GM23338 (cell line): ENCODE measurements around the gene ERGIC2. TPM values are rescaled to one million over a fixed set of nuclear protein-coding genes. Genes with fewer than 3 reads are reported as not detected.

ENCODE experiments used
- ATAC-seq: fragments of 200-7000 bp; cut with Tn5 transposase; 3 replicates; pipeline ENCODE4 v1.9.1; 2020
- DNase-seq: peaks from one replicate; pipeline ENCODE4 v3.0.0-alpha.2; 2015; ENCODE audit warnings: low spot score
- H2AFZ ChIP-seq: fragments of 200-600 bp; sonication (generic); 2 replicates; pipeline ENCODE4 v1.8.0; 2016; ENCODE audit warnings: antibody characterized with exemption, mild to moderate bottlenecking, moderate library complexity
- H3F3A ChIP-seq: fragments of 200-600 bp; sonication (generic); replicated peaks from 2 replicates; pipeline ENCODE4 v1.8.0; 2017; ENCODE audit warnings: antibody characterized with exemption, mixed run types, low read depth
- H3K27ac ChIP-seq: fragments of 200-600 bp; sonication (generic); 2 replicates; pipeline ENCODE4 v1.6.1; 2016; ENCODE audit warnings: low read depth
- H3K27me3 ChIP-seq: fragments of 200-600 bp; sonication (generic); 2 replicates; pipeline ENCODE4 v1.8.0; 2016; ENCODE audit warnings: mild to moderate bottlenecking, mixed run types, moderate library complexity; ENCODE audit not compliant: insufficient read depth
- H3K36me3 ChIP-seq: fragments of 200-600 bp; sonication (generic); 2 replicates; pipeline ENCODE4 v1.8.0; 2016; ENCODE audit warnings: mild to moderate bottlenecking; ENCODE audit not compliant: insufficient read depth
- H3K4me1 ChIP-seq: fragments of 200-600 bp; sonication (generic); 2 replicates; pipeline ENCODE4 v1.8.0; 2016; ENCODE audit warnings: mild to moderate bottlenecking, moderate library complexity; ENCODE audit not compliant: insufficient read depth
- H3K4me2 ChIP-seq: fragments of 200-600 bp; sonication (generic); 2 replicates; pipeline ENCODE4 v1.7.1; 2017; ENCODE audit warnings: mixed run types
- H3K4me3 ChIP-seq: fragments of 200-600 bp; sonication (generic); 2 replicates; pipeline ENCODE4 v1.6.1; 2016; ENCODE audit warnings: mixed run types
- H3K79me2 ChIP-seq: fragments of 200-600 bp; sonication (generic); replicated peaks from 2 replicates; pipeline ENCODE4 v1.8.0; 2017; ENCODE audit warnings: mild to moderate bottlenecking; ENCODE audit not compliant: insufficient read depth
- H3K9me2 ChIP-seq: fragments of 200-600 bp; sonication (generic); 2 replicates; pipeline ENCODE4 v1.8.0; 2017; ENCODE audit not compliant: insufficient read depth
- H4K20me1 ChIP-seq: fragments of 200-600 bp; sonication (generic); replicated peaks from 2 replicates; pipeline ENCODE4 v1.8.0; 2017; ENCODE audit warnings: mild to moderate bottlenecking; ENCODE audit not compliant: insufficient read depth
- H3K27ac Mint-ChIP-seq: 2 replicates; pipeline ENCODE4 v1.8.0; 2020; ENCODE audit warnings: inconsistent platforms, mild to moderate bottlenecking, moderate library complexity, mixed read lengths
- H3K27me3 Mint-ChIP-seq: 3 replicates; pipeline ENCODE4 v1.8.0; 2022; ENCODE audit warnings: low read depth, mild to moderate bottlenecking, moderate library complexity, mixed read lengths, inconsistent platforms; ENCODE audit not compliant: insufficient read depth, poor library complexity
- H3K36me3 Mint-ChIP-seq: 3 replicates; pipeline ENCODE4 v1.8.0; 2021; ENCODE audit warnings: low read depth, mild to moderate bottlenecking, inconsistent platforms, moderate library complexity, mixed read lengths
- H3K4me1 Mint-ChIP-seq: 3 replicates; pipeline ENCODE4 v1.8.0; 2020; ENCODE audit warnings: mild to moderate bottlenecking, inconsistent platforms, mixed read lengths
- H3K4me3 Mint-ChIP-seq: 3 replicates; pipeline ENCODE4 v1.8.0; 2021; ENCODE audit warnings: moderate library complexity, mild to moderate bottlenecking, inconsistent platforms, mixed read lengths
- H3K9me3 Mint-ChIP-seq: 3 replicates; pipeline ENCODE4 v1.8.0; 2020; ENCODE audit warnings: moderate library complexity, mild to moderate bottlenecking, inconsistent platforms, mixed read lengths
- CREB1 ChIP-seq: fragments of 250-450 bp; sonication (Bioruptor Pico); IDR thresholded peaks from 2 replicates; pipeline ENCODE4 v1.5.0; 2020; ENCODE audit warnings: low read depth, mild to moderate bottlenecking, moderate library complexity
- EZH2 ChIP-seq: fragments of 200-600 bp; sonication (generic); IDR thresholded peaks from one replicate; pipeline ENCODE4 v1.8.0; 2017; ENCODE audit warnings: antibody characterized with exemption, mild to moderate bottlenecking, low read depth; ENCODE audit not compliant: unreplicated experiment
- EZH2phosphoT487 ChIP-seq: fragments of 200-600 bp; sonication (generic); IDR thresholded peaks from one replicate; pipeline ENCODE4 v1.8.1; 2018; ENCODE audit warnings: antibody characterized with exemption; ENCODE audit not compliant: unreplicated experiment
- JUNB ChIP-seq: IDR thresholded peaks from one replicate; pipeline ENCODE4 v1.6.1; 2016; ENCODE audit warnings: antibody characterized with exemption; ENCODE audit not compliant: unreplicated experiment
- NANOG ChIP-seq: IDR thresholded peaks from 2 replicates; pipeline ENCODE4 v1.6.1; 2016; ENCODE audit warnings: antibody characterized with exemption, borderline replicate concordance
- POLR2AphosphoS5 ChIP-seq: IDR thresholded peaks from 2 replicates; pipeline ENCODE4 v1.6.1; 2016; ENCODE audit warnings: antibody characterized with exemption, low read depth
- STAT1 ChIP-seq: IDR thresholded peaks from one replicate; pipeline ENCODE4 v1.6.1; 2016; ENCODE audit warnings: antibody characterized with exemption; ENCODE audit not compliant: unreplicated experiment
- ZNF114 ChIP-seq: fragments of 250-450 bp; sonication (Bioruptor Pico); IDR thresholded peaks from 2 replicates; pipeline ENCODE4 v1.5.0; 2020; ENCODE audit warnings: mild to moderate bottlenecking, moderate library complexity
- ZNF331 ChIP-seq: fragments of 250-450 bp; sonication (Bioruptor Pico); IDR thresholded peaks from 2 replicates; pipeline ENCODE4 v1.5.0; 2020; ENCODE audit warnings: low read depth, mild to moderate bottlenecking, moderate library complexity
- polyA plus RNA-seq: library from polyadenylated mRNA; unstranded; fragments of >200 nt; fragmentation: Nextera tagmentation; extraction: Ambion mirVana; gene quantifications from 2 replicates; pipeline ENCODE4 v1.2.1, GENCODE V29; 2016
- total RNA-seq: library from RNA; depleted of rRNA; stranded (reverse); fragments of >200 nt; shearing (Covaris generic); gene quantifications from 2 replicates; pipeline ENCODE4 v1.2.3, GENCODE V29; 2014
- TF ChIP-seq, protein P1 (sequence below): IDR thresholded peaks from 2 replicates; pipeline ENCODE4 v1.6.1; 2016; ENCODE audit warnings: antibody characterized with exemption
- TF ChIP-seq, protein P2 (sequence below): IDR thresholded peaks from one replicate; pipeline ENCODE4 v1.6.1; 2018; ENCODE audit warnings: antibody characterized with exemption; ENCODE audit not compliant: unreplicated experiment
- TF ChIP-seq, protein P3 (sequence below): fragments of 250-450 bp; sonication (Bioruptor Pico); IDR thresholded peaks from 2 replicates; pipeline ENCODE4 v1.5.0; 2020; ENCODE audit warnings: mild to moderate bottlenecking, moderate library complexity
- TF ChIP-seq, protein P4 (sequence below), 2 experiments: fragments of 200-600 bp in 1 of 2; sonication (generic) in 1 of 2; conservative IDR thresholded peaks; 2 replicates each; pipeline versions ENCODE4 v1.5.1 to v1.6.1; 2016 to 2017; ENCODE audit warnings: antibody characterized with exemption in 2 of 2, low read depth in 2 of 2, mild to moderate bottlenecking in 2 of 2, moderate library complexity in 1 of 2

The ERGIC2 gene
- total and polyA plus RNA-seq, 2 experiments from 2014 or later: 77.1 to 107 TPM

DNA sequence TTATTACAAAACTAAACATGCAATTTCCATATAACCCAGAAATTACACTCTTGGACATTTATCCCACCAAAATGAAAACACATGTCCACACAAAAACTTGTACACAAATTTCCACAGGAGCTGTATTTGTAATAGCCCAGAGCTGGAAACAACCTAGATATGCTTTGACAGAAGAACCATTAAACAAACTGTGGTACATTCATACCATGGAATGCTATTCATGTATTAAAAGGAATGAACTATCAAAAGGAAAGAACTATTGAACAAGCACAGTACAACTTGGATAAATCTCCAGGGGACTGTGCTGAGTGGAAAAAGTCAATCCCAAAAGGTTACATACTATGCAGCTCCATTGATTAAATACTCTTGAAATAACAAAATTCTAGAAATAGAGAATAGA is 35.8 kb upstream of the ERGIC2 start:
- Histone ChIP-seq H3K79me2 (no peaks in the 10 kb centered on the region), H3K36me3 (0 out of 2 replicates have a peak, but pooled peaks cover 5% of the 10 kb centered on the region), H3K27ac (no peak overlapping the region), H3K4me3 (no peak overlapping the region), H2AFZ (no peak overlapping the region), H3K4me1 (no peaks in the 10 kb centered on the region), H3F3A (no peaks in the 10 kb centered on the region), H3K9me2 (0 out of 2 replicates have a peak, but pooled peaks cover 5% of the 10 kb centered on the region), H3K27me3 (no peaks in the 10 kb centered on the region), H4K20me1 (no peaks in the 10 kb centered on the region), H3K4me2 (no peak overlapping the region)
- peaks cover 20% of the 10 kb centered on the region for H3K9me3 Mint-ChIP-seq
- no peaks in the 10 kb centered on the region for H3K4me1 Mint-ChIP-seq
- no peak for ATAC-seq
- H3K4me3 Mint-ChIP-seq: no peak overlapping the region
- no peaks in the 10 kb centered on the region for H3K27me3 Mint-ChIP-seq
- DNase-seq: no peak
- no peak overlapping the region for H3K27ac Mint-ChIP-seq
- TF ChIP-seq STAT1: no peak
- no peak for TF ChIP-seq EZH2phosphoT487
- TF ChIP-seq JUNB: no peak
- no peak for TF ChIP-seq ZNF114 (CRISPR knock-in tag)
- no peak for TF ChIP-seq CREB1
- TF ChIP-seq, protein P1, sequence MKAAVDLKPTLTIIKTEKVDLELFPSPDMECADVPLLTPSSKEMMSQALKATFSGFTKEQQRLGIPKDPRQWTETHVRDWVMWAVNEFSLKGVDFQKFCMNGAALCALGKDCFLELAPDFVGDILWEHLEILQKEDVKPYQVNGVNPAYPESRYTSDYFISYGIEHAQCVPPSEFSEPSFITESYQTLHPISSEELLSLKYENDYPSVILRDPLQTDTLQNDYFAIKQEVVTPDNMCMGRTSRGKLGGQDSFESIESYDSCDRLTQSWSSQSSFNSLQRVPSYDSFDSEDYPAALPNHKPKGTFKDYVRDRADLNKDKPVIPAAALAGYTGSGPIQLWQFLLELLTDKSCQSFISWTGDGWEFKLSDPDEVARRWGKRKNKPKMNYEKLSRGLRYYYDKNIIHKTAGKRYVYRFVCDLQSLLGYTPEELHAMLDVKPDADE: no peak
- TF ChIP-seq, protein P2, sequence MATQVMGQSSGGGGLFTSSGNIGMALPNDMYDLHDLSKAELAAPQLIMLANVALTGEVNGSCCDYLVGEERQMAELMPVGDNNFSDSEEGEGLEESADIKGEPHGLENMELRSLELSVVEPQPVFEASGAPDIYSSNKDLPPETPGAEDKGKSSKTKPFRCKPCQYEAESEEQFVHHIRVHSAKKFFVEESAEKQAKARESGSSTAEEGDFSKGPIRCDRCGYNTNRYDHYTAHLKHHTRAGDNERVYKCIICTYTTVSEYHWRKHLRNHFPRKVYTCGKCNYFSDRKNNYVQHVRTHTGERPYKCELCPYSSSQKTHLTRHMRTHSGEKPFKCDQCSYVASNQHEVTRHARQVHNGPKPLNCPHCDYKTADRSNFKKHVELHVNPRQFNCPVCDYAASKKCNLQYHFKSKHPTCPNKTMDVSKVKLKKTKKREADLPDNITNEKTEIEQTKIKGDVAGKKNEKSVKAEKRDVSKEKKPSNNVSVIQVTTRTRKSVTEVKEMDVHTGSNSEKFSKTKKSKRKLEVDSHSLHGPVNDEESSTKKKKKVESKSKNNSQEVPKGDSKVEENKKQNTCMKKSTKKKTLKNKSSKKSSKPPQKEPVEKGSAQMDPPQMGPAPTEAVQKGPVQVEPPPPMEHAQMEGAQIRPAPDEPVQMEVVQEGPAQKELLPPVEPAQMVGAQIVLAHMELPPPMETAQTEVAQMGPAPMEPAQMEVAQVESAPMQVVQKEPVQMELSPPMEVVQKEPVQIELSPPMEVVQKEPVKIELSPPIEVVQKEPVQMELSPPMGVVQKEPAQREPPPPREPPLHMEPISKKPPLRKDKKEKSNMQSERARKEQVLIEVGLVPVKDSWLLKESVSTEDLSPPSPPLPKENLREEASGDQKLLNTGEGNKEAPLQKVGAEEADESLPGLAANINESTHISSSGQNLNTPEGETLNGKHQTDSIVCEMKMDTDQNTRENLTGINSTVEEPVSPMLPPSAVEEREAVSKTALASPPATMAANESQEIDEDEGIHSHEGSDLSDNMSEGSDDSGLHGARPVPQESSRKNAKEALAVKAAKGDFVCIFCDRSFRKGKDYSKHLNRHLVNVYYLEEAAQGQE: no peak
- TF ChIP-seq NANOG: no peak
- TF ChIP-seq EZH2: no peak
- TF ChIP-seq, protein P3, sequence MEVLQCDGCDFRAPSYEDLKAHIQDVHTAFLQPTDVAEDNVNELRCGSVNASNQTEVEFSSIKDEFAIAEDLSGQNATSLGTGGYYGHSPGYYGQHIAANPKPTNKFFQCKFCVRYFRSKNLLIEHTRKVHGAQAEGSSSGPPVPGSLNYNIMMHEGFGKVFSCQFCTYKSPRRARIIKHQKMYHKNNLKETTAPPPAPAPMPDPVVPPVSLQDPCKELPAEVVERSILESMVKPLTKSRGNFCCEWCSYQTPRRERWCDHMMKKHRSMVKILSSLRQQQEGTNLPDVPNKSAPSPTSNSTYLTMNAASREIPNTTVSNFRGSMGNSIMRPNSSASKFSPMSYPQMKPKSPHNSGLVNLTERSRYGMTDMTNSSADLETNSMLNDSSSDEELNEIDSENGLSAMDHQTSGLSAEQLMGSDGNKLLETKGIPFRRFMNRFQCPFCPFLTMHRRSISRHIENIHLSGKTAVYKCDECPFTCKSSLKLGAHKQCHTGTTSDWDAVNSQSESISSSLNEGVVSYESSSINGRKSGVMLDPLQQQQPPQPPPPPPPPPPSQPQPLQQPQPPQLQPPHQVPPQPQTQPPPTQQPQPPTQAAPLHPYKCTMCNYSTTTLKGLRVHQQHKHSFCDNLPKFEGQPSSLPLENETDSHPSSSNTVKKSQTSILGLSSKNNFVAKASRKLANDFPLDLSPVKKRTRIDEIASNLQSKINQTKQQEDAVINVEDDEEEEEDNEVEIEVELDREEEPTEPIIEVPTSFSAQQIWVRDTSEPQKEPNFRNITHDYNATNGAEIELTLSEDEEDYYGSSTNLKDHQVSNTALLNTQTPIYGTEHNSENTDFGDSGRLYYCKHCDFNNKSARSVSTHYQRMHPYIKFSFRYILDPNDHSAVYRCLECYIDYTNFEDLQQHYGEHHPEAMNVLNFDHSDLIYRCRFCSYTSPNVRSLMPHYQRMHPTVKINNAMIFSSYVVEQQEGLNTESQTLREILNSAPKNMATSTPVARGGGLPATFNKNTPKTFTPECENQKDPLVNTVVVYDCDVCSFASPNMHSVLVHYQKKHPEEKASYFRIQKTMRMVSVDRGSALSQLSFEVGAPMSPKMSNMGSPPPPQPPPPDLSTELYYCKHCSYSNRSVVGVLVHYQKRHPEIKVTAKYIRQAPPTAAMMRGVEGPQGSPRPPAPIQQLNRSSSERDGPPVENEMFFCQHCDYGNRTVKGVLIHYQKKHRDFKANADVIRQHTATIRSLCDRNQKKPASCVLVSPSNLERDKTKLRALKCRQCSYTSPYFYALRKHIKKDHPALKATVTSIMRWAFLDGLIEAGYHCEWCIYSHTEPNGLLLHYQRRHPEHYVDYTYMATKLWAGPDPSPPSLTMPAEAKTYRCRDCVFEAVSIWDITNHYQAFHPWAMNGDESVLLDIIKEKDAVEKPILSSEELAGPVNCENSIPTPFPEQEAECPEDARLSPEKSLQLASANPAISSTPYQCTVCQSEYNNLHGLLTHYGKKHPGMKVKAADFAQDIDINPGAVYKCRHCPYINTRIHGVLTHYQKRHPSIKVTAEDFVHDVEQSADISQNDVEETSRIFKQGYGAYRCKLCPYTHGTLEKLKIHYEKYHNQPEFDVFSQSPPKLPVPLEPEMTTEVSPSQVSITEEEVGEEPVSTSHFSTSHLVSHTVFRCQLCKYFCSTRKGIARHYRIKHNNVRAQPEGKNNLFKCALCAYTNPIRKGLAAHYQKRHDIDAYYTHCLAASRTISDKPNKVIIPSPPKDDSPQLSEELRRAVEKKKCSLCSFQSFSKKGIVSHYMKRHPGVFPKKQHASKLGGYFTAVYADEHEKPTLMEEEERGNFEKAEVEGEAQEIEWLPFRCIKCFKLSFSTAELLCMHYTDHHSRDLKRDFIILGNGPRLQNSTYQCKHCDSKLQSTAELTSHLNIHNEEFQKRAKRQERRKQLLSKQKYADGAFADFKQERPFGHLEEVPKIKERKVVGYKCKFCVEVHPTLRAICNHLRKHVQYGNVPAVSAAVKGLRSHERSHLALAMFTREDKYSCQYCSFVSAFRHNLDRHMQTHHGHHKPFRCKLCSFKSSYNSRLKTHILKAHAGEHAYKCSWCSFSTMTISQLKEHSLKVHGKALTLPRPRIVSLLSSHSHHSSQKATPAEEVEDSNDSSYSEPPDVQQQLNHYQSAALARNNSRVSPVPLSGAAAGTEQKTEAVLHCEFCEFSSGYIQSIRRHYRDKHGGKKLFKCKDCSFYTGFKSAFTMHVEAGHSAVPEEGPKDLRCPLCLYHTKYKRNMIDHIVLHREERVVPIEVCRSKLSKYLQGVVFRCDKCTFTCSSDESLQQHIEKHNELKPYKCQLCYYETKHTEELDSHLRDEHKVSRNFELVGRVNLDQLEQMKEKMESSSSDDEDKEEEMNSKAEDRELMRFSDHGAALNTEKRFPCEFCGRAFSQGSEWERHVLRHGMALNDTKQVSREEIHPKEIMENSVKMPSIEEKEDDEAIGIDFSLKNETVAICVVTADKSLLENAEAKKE (CRISPR knock-in tag): no peak
- no peak for TF ChIP-seq POLR2AphosphoS5
- no peak for TF ChIP-seq ZNF331
- TF ChIP-seq, protein P4, sequence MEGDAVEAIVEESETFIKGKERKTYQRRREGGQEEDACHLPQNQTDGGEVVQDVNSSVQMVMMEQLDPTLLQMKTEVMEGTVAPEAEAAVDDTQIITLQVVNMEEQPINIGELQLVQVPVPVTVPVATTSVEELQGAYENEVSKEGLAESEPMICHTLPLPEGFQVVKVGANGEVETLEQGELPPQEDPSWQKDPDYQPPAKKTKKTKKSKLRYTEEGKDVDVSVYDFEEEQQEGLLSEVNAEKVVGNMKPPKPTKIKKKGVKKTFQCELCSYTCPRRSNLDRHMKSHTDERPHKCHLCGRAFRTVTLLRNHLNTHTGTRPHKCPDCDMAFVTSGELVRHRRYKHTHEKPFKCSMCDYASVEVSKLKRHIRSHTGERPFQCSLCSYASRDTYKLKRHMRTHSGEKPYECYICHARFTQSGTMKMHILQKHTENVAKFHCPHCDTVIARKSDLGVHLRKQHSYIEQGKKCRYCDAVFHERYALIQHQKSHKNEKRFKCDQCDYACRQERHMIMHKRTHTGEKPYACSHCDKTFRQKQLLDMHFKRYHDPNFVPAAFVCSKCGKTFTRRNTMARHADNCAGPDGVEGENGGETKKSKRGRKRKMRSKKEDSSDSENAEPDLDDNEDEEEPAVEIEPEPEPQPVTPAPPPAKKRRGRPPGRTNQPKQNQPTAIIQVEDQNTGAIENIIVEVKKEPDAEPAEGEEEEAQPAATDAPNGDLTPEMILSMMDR (conservative IDR thresholded peaks at IDR 0.05; ENCODE audit: low read depth in 2 of 2): no peak
- H3K36me3 Mint-ChIP-seq: peaks cover 15% of the 10 kb centered on the region
